Uterus (tissue), 4 donors: ENCODE results near the gene RPL10A. TPM values are rescaled to one million over a fixed set of nuclear protein-coding genes. Genes with fewer than 3 reads are reported as not detected.

Source experiments
- DNase-seq, 2 donors: peaks; one replicate each; pipeline ENCODE4 v3.0.0-alpha.2; 2019 to 2020
- H3K27ac ChIP-seq, 2 donors: fragments of 200-600 bp; sonication (generic); 1 replicate in 1 of 2; 2 replicates in 1 of 2; pipeline ENCODE4 v1.5.1; 2016 to 2018
- H3K27me3 ChIP-seq, 2 donors: fragments of 200-600 bp; sonication (generic); one replicate each; pipeline ENCODE4 v1.5.1; 2018 to 2019; ENCODE audit warnings: control low read depth in 1 of 2
- H3K36me3 ChIP-seq, 2 donors: fragments of 200-600 bp; sonication (generic); one replicate each; pipeline ENCODE4 v1.5.1; 2019; ENCODE audit warnings: control low read depth in 1 of 2
- H3K4me1 ChIP-seq, 2 donors: fragments of 200-600 bp; sonication (generic); one replicate each; pipeline ENCODE4 v1.5.1; 2018 to 2019; ENCODE audit warnings: control low read depth in 1 of 2
- H3K4me3 ChIP-seq, 2 donors: fragments of 200-600 bp; sonication (generic); 1 replicate in 1 of 2; 2 replicates in 1 of 2; pipeline ENCODE4 v1.5.1; 2018 to 2019; ENCODE audit warnings: mild to moderate bottlenecking in 1 of 2
- H3K9me3 ChIP-seq, 2 donors: fragments of 200-600 bp; sonication (generic); one replicate each; pipeline ENCODE4 v1.5.1; 2019; ENCODE audit warnings: control low read depth in 1 of 2
- CTCF ChIP-seq, 4 experiments: fragments of 200-600 bp in 2 of 4; fragments of 450-650 bp in 2 of 4; sonication (generic) in 2 of 4; IDR thresholded peaks; one replicate each; pipeline ENCODE4 v1.5.1; 2016 to 2019; ENCODE audit warnings: antibody characterized with exemption in 4 of 4, mild to moderate bottlenecking in 2 of 4, moderate library complexity in 1 of 4
- POLR2A ChIP-seq, 2 donors: fragments of 450-650 bp; IDR thresholded peaks; one replicate each; pipeline ENCODE4 v1.6.1; 2016; ENCODE audit warnings: antibody characterized with exemption in 2 of 2, mild to moderate bottlenecking in 1 of 2, moderate library complexity in 1 of 2
- intact Hi-C: fragments of 100-400 bp; cut with DNase I; formaldehyde crosslinking; loops from one replicate; pipeline ENCODE4 v1.15.1; 2023; ENCODE audit warnings: low total_unique reads
- total RNA-seq, 4 donors: library from RNA; depleted of rRNA in 3 of 4; stranded (reverse); fragments of >200 nt in 3 of 4; gene quantifications; one replicate each; pipeline versions ENCODE4 v1.1.0 to v1.2.4, GENCODE V29; 2014 to 2023
- donor health status: DM: yes; HTN: yes; CAD: no.

Gene RPL10A
- total RNA-seq, 4 donors from 2014 or later = 1,557 to 4,762 (median 2,904) TPM

GRCh38 chr6:35489066-35489465, 20.9 kb downstream of the RPL10A start:
- no peak for DNase-seq
- intact Hi-C loops = no loop called here
- Histone ChIP-seq H3K27me3 (no peaks in the 10 kb centered on the region), H3K36me3 (no peaks in the 10 kb centered on the region), H3K27ac (peak overlapping the region; percentile 98 to 100), H3K4me3 (no peak overlapping the region), H3K4me1 (peaks cover 11 to 55% of the 10 kb centered on the region in 2 donors), H3K9me3 (no peaks in the 10 kb centered on the region)
- no peak for TF ChIP-seq CTCF (IDR thresholded peaks at IDR 0.05)
- TF ChIP-seq POLR2A (IDR thresholded peaks at IDR 0.05) = no peak

- DNase-seq = peak; percentile 96
- H3K27ac ChIP-seq = peak overlapping the region; percentile 98 to 100
- peaks cover 11 to 56% of the 10 kb centered on the region in 2 donors for H3K4me1 ChIP-seq
- peak overlapping the region; percentile 34 to 36 for H3K4me3 ChIP-seq
- no peaks in the 10 kb centered on the region for H3K9me3 ChIP-seq
- H3K27me3 ChIP-seq = no peaks in the 10 kb centered on the region
- H3K36me3 ChIP-seq = no peaks in the 10 kb centered on the region
- no peak for TF ChIP-seq CTCF (IDR thresholded peaks at IDR 0.05)
- peak; percentile 47 to 51 for TF ChIP-seq POLR2A (IDR thresholded peaks at IDR 0.05)
- intact Hi-C loops = no loop called here
Observed at GRCh38 chr6:35489995-35490791, 22.0 kb downstream of the RPL10A start.

GRCh38 chr6:35490821-35491557, 22.8 kb downstream of the RPL10A start:
- H3K27ac ChIP-seq = peak overlapping the region; percentile 98 to 100
- no peaks in the 10 kb centered on the region for H3K27me3 ChIP-seq
- TF ChIP-seq POLR2A (IDR thresholded peaks at IDR 0.05) (no peak), CTCF (IDR thresholded peaks at IDR 0.05) (no peak)
- intact Hi-C loops = no loop called here
- no peaks in the 10 kb centered on the region for H3K36me3 ChIP-seq
- H3K9me3 ChIP-seq = no peaks in the 10 kb centered on the region
- peak overlapping the region; percentile 34 to 36 for H3K4me3 ChIP-seq
- H3K4me1 ChIP-seq = peaks cover 11 to 50% of the 10 kb centered on the region in 2 donors
- peak in 1 of 2 donors; percentile 27 for DNase-seq

- peaks cover 10 to 46% of the 10 kb centered on the region in 2 donors for H3K4me1 ChIP-seq
- H3K9me3 ChIP-seq = no peaks in the 10 kb centered on the region
- intact Hi-C loops = no loop called here
- no peaks in the 10 kb centered on the region for H3K36me3 ChIP-seq
- H3K27ac ChIP-seq = peak overlapping the region; percentile 98 to 100
- TF ChIP-seq CTCF (IDR thresholded peaks at IDR 0.05) (no peak), POLR2A (IDR thresholded peaks at IDR 0.05) (no peak)
- DNase-seq = peak in 1 of 2 donors; percentile 34
- H3K27me3 ChIP-seq = no peaks in the 10 kb centered on the region
- peak overlapping the region; percentile 34 to 36 for H3K4me3 ChIP-seq
Observed at GRCh38 chr6:35491558-35492257, 23.5 kb downstream of the RPL10A start.
